B cell (primary cell): ENCODE data around the gene KIF4A. TPM values are rescaled to one million over a fixed set of nuclear protein-coding genes. Genes with fewer than 3 reads are reported as not detected.

ENCODE experiments used
- ATAC-seq: fragments of 200-7000 bp; cut with Tn5 transposase; one replicate; pipeline ENCODE4 v1.10.0; 2021; ENCODE audit warnings: low read depth, mild to moderate bottlenecking, moderate number of reproducible peaks, moderate library complexity
- CTCF ChIA-PET: fragments of 350-600 bp; sonication (Branson Sonifier 250); formaldehyde crosslinking; loops from one replicate; lab custom pipeline; 2021; ENCODE audit warnings: antibody characterized with exemption, inconsistent platforms; lab: Charles Lee
- POLR2A ChIA-PET: fragments of 350-600 bp; sonication (Branson Sonifier 250); formaldehyde crosslinking; loops from one replicate; lab custom pipeline; 2021; ENCODE audit warnings: antibody characterized with exemption; lab: Charles Lee
- DNase-seq: peaks from one replicate; pipeline ENCODE4 v3.0.0; 2013
- H2AFZ ChIP-seq: 2 replicates; pipeline ENCODE4 v1.6.1; 2012; ENCODE audit warnings: mild to moderate bottlenecking, low read depth, low read length; ENCODE audit not compliant: insufficient read depth, poor library complexity, severe bottlenecking
- H3K27ac ChIP-seq, 2 donors: 1 replicate in 1 of 2; 2 replicates in 1 of 2; pipeline ENCODE4 v1.5.1; 2012 to 2013; ENCODE audit warnings: low read length in 2 of 2, mild to moderate bottlenecking in 2 of 2, moderate library complexity in 1 of 2
- H3K27me3 ChIP-seq, 4 experiments: fragments of 200-600 bp in 1 of 4; sonication (generic) in 1 of 4; replicated peaks in 1 of 4; 1 replicate in 2 of 4; 2 replicates in 2 of 4; pipeline versions ENCODE4 v1.6.1 to v1.7.0; 2013 to 2016; ENCODE audit warnings: low read length in 3 of 4, mild to moderate bottlenecking in 2 of 4, mixed read lengths in 1 of 4, moderate library complexity in 1 of 4; ENCODE audit not compliant: insufficient read depth in 4 of 4, control insufficient read depth in 3 of 4; ENCODE audit errors: control extremely low read depth in 1 of 4
- H3K36me3 ChIP-seq, 2 experiments: replicated peaks in 1 of 2; 1 replicate in 1 of 2; 2 replicates in 1 of 2; pipeline versions ENCODE4 v1.6.1 to v1.7.1; 2013; ENCODE audit warnings: low read length in 1 of 2; ENCODE audit not compliant: insufficient read depth in 2 of 2, control insufficient read depth in 1 of 2; ENCODE audit errors: control extremely low read depth in 1 of 2, extremely low read depth in 1 of 2
- H3K4me1 ChIP-seq, 2 donors: fragments of 200-600 bp in 1 of 2; sonication (generic) in 1 of 2; 1 replicate in 1 of 2; 2 replicates in 1 of 2; pipeline versions ENCODE4 v1.5.1 to v1.6.1; 2013 to 2017; ENCODE audit warnings: low read length in 2 of 2; ENCODE audit not compliant: control insufficient read depth in 2 of 2, insufficient read depth in 2 of 2
- H3K4me2 ChIP-seq: replicated peaks from 2 replicates; pipeline ENCODE3; 2012; ENCODE audit warnings: mild to moderate bottlenecking, low read depth, low read length; ENCODE audit not compliant: poor library complexity, severe bottlenecking
- H3K4me3 ChIP-seq, 5 experiments: fragments of 200-600 bp in 1 of 5; sonication (generic) in 1 of 5; 1 replicate in 3 of 5; 2 replicates in 2 of 5; pipeline versions ENCODE4 v1.5.1 to v1.7.0; 2011 to 2016; ENCODE audit warnings: low read length in 4 of 5, mild to moderate bottlenecking in 4 of 5, low read depth in 2 of 5, control low read depth in 1 of 5, moderate library complexity in 1 of 5; ENCODE audit not compliant: insufficient read depth in 1 of 5; ENCODE audit errors: control extremely low read depth in 1 of 5, extremely low read depth in 1 of 5
- H3K79me2 ChIP-seq: fragments of 200-600 bp; sonication (generic); one replicate; pipeline ENCODE4 v1.6.0; 2016; ENCODE audit warnings: low read length; ENCODE audit not compliant: control insufficient read depth, insufficient read depth
- H3K9ac ChIP-seq: fragments of 200-600 bp; sonication (generic); 2 replicates; pipeline ENCODE4 v1.6.1; 2017; ENCODE audit warnings: mild to moderate bottlenecking, low read length, moderate library complexity
- H3K9me3 ChIP-seq, 3 donors: one replicate each; pipeline versions ENCODE4 v1.6.1 to v1.7.1; 2013; ENCODE audit warnings: low read length in 2 of 3; ENCODE audit not compliant: control insufficient read depth in 2 of 3, insufficient read depth in 1 of 3; ENCODE audit errors: control extremely low read depth in 1 of 3
- H4K20me1 ChIP-seq: 2 replicates; pipeline ENCODE4 v1.6.0; 2012; ENCODE audit warnings: mild to moderate bottlenecking, low read length; ENCODE audit not compliant: insufficient read depth, control insufficient read depth, poor library complexity, severe bottlenecking
- H3K27ac Mint-ChIP-seq: one replicate; pipeline ENCODE4 v1.8.0; 2021; ENCODE audit warnings: mixed read lengths
- H3K27me3 Mint-ChIP-seq: one replicate; pipeline ENCODE4 v1.8.0; 2021; ENCODE audit warnings: mixed read lengths
- H3K4me1 Mint-ChIP-seq: one replicate; pipeline ENCODE4 v1.8.0; 2021; ENCODE audit warnings: mixed read lengths
- H3K4me3 Mint-ChIP-seq: one replicate; pipeline ENCODE4 v1.8.0; 2021; ENCODE audit warnings: mixed read lengths
- H3K9me3 Mint-ChIP-seq: one replicate; pipeline ENCODE4 v1.8.0; 2022; ENCODE audit warnings: mixed read lengths; ENCODE audit not compliant: insufficient read depth
- EZH2 ChIP-seq: IDR thresholded peaks from 2 replicates; pipeline ENCODE4 v1.6.1; 2012; ENCODE audit warnings: borderline replicate concordance, low read depth, mild to moderate bottlenecking, moderate library complexity, low read length; ENCODE audit not compliant: insufficient read depth, poor library complexity, severe bottlenecking
- WGBS: methylation state at CpG from one replicate; pipeline ENCODE4 v1.1.5; 2013; ENCODE audit warnings: missing lambda C conversion rate; ENCODE audit not compliant: insufficient coverage; 5-methylcytosine and 5-hydroxymethylcytosine counted together
- intact Hi-C: fragments of 100-400 bp; cut with micrococcal nuclease; formaldehyde crosslinking; loops from one replicate; pipeline ENCODE4 v1.10.0; 2022
- polyA plus RNA-seq: library from polyadenylated mRNA; depleted of rRNA; stranded (reverse); fragments of >200 nt; gene quantifications from 2 replicates; pipeline ENCODE4 v1.2.3, GENCODE V29; 2012
- total RNA-seq, 2 donors: library from RNA; stranded (reverse); fragments of 120-200 nt in 1 of 2; gene quantifications; 1 replicate in 1 of 2; 2 replicates in 1 of 2; pipeline versions ENCODE4 v1.2.3 to v1.2.4, GENCODE V29; 2013 to 2022
- TF ChIP-seq, protein P1 (sequence below): fragments of 200-600 bp; IDR thresholded peaks from one replicate; pipeline ENCODE4 v1.8.0; 2022; ENCODE audit warnings: antibody characterized with exemption, mild to moderate bottlenecking

The KIF4A gene
- total and polyA plus RNA-seq, 2 donors (not counting 1 experiment from before 2014, with no cell fraction given): 0.06 to 0.07 TPM

DNA sequence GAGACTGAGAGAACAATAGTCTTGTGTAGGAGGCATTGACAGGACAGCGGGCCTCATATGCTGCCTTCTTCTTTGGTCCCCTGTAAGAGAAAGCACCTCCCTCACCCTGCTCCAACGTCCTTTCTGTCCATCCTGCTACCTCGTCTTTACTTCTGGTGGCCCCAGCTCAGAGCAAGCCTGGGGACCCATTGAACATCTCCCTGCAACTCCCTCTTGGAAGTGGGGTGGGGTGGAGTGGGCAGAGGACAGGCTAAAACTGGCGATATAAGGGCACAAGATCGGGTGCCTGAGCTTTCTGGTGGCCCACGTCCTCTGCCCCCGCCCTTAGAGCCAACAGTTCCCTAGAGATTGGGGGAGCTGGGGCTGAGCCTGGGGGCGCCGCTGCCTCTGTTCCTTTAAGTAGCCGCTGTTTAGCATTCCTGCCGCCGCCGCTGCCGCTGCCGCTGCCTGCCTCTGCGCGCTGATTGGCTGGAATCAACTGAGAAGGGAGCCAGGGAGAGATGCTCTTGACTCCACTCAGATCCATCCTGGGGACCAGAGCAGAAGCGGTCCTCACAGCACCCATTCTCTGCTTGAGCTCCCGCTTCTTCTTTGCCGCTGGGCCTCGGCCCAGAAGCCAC lies 154.5 kb downstream of the KIF4A start, which contains the start of gene DLG3:
Gene DLG3, plus strand, starts transcription at position 510 of the 620 bp plus-strand sequence. CDS start 367 bp downstream, outside the sequence.
- Mint-ChIP-seq H3K9me3 (no peaks in the 10 kb centered on the region), H3K27ac (no peak within 1 kb of the TSS), H3K27me3 (peaks cover 24% of the 10 kb centered on the region), H3K4me1 (peaks cover 5% of the 10 kb centered on the region), H3K4me3 (peak within 1 kb of the TSS; percentile 78)
- Histone ChIP-seq H3K27me3 (peaks cover 0 to 17% (median 10%) of the 10 kb centered on the region in 4 experiments), H3K27ac (no peak within 1 kb of the TSS), H3K9ac (peak within 1 kb of the TSS; percentile 45), H3K4me1 (peaks cover 4 to 10% of the 10 kb centered on the region in 2 donors), H3K4me3 (peak within 1 kb of the TSS in 3 of 5 experiments; percentile 21 to 33 (median 33)), H3K79me2 (no peaks in the 10 kb centered on the region), H3K4me2 (peak within 1 kb of the TSS; percentile 80), H3K9me3 (no peaks in the 10 kb centered on the region), H3K36me3 (no peaks in the 10 kb centered on the region), H2AFZ (peak within 1 kb of the TSS; percentile 69), H4K20me1 (no peaks in the 10 kb centered on the region)
- DNase-seq (peak; percentile 34), ATAC-seq (peak; percentile 49)
- 6% methylated on average over 17 of the region's 21 CpGs for WGBS
- ChIA-PET POLR2A (no interaction called here), CTCF (interaction anchor here (2.3 to 3.0 kb wide), 2 partner anchors 9 to 11 kb away, joined by 8 to 14 read pairs; no protein-coding TSS in a partner anchor)
- TF ChIP-seq, protein P1, sequence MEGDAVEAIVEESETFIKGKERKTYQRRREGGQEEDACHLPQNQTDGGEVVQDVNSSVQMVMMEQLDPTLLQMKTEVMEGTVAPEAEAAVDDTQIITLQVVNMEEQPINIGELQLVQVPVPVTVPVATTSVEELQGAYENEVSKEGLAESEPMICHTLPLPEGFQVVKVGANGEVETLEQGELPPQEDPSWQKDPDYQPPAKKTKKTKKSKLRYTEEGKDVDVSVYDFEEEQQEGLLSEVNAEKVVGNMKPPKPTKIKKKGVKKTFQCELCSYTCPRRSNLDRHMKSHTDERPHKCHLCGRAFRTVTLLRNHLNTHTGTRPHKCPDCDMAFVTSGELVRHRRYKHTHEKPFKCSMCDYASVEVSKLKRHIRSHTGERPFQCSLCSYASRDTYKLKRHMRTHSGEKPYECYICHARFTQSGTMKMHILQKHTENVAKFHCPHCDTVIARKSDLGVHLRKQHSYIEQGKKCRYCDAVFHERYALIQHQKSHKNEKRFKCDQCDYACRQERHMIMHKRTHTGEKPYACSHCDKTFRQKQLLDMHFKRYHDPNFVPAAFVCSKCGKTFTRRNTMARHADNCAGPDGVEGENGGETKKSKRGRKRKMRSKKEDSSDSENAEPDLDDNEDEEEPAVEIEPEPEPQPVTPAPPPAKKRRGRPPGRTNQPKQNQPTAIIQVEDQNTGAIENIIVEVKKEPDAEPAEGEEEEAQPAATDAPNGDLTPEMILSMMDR: no peak
- no peak for TF ChIP-seq EZH2
- intact Hi-C loops: loop anchor here (5.0 kb wide), 1 partner anchor 1617 kb away; the partner anchor contains the start of gene EFNB1
